A673 (cell line): ENCODE results near the gene LARP1.

Experiments
- EZH2 ChIP-seq: fragments of 200-600 bp; sonication (generic); IDR thresholded peaks from 2 replicates; pipeline ENCODE4 v1.6.1; 2017; ENCODE audit warnings: borderline replicate concordance, low read depth, mild to moderate bottlenecking, mixed read lengths, antibody characterized with exemption, low read length; ENCODE audit not compliant: poor library complexity, severe bottlenecking
- TF ChIP-seq, protein P1 (sequence below): fragments of 300-800, 200-600 bp; sonication (generic); conservative IDR thresholded peaks from 2 replicates; pipeline ENCODE4 v1.5.1; 2017; ENCODE audit warnings: low read depth, mild to moderate bottlenecking, antibody characterized with exemption, low read length, moderate library complexity, mixed read lengths

DNA sequence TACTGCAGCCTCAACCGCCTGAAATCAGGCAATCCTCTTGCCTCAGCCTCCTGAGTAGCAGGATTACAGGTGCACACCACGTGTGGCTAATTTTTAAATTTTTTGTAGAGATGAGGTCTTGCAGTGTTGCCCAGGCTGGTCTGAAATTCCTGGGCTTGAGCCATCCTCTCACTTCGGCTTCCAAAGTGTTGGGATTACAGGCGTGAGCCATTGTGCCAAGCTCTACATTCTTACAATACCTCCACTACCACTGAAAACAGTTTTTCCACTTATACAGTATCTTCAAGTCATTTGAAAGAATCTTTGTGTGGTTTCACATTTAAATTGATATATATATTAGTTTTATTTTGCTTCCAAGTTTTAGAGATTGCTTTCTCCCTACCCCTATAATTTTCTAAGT, 42.6 kb downstream of the LARP1 start:
- TF ChIP-seq, protein P1, sequence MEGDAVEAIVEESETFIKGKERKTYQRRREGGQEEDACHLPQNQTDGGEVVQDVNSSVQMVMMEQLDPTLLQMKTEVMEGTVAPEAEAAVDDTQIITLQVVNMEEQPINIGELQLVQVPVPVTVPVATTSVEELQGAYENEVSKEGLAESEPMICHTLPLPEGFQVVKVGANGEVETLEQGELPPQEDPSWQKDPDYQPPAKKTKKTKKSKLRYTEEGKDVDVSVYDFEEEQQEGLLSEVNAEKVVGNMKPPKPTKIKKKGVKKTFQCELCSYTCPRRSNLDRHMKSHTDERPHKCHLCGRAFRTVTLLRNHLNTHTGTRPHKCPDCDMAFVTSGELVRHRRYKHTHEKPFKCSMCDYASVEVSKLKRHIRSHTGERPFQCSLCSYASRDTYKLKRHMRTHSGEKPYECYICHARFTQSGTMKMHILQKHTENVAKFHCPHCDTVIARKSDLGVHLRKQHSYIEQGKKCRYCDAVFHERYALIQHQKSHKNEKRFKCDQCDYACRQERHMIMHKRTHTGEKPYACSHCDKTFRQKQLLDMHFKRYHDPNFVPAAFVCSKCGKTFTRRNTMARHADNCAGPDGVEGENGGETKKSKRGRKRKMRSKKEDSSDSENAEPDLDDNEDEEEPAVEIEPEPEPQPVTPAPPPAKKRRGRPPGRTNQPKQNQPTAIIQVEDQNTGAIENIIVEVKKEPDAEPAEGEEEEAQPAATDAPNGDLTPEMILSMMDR = no peak
- TF ChIP-seq EZH2 = no peak
